Gastrocnemius medialis (tissue), 4 donors: ENCODE data around the gene ADTRP. TPM values are rescaled to one million over a fixed set of nuclear protein-coding genes. Genes with fewer than 3 reads are reported as not detected.

ENCODE experiments used
- ATAC-seq, 2 donors: fragments of 150-250 bp; one replicate each; pipeline ENCODE4 v1.9.1; 2016
- DNase-seq, 2 donors: peaks; one replicate each; pipeline ENCODE4 v3.0.0-alpha.2; 2019
- H3K27ac ChIP-seq, 4 donors: fragments of 200-600 bp; sonication (generic); 1 replicate in 1 of 4; 2 replicates in 3 of 4; pipeline ENCODE4 v1.5.1; 2016 to 2018; ENCODE audit warnings: mild to moderate bottlenecking in 2 of 4, moderate library complexity in 1 of 4
- H3K27me3 ChIP-seq, 3 donors: fragments of 200-600 bp; sonication (generic) in 2 of 3; 1 replicate in 1 of 3; 2 replicates in 2 of 3; pipeline versions ENCODE4 v1.5.1 to v1.6.0; 2016 to 2019; ENCODE audit warnings: mild to moderate bottlenecking in 1 of 3, moderate library complexity in 1 of 3
- H3K36me3 ChIP-seq, 2 donors: fragments of 200-600 bp; sonication (generic) in 1 of 2; one replicate each; pipeline ENCODE4 v1.5.1; 2017 to 2018
- H3K4me1 ChIP-seq, 2 donors: fragments of 200-600 bp; sonication (generic) in 1 of 2; one replicate each; pipeline ENCODE4 v1.5.1; 2016 to 2017; ENCODE audit warnings: mild to moderate bottlenecking in 2 of 2
- H3K4me3 ChIP-seq, 4 donors: fragments of 200-600 bp; sonication (generic) in 3 of 4; 1 replicate in 1 of 4; 2 replicates in 3 of 4; pipeline ENCODE4 v1.5.1; 2016 to 2019; ENCODE audit warnings: mild to moderate bottlenecking in 2 of 4
- H3K9me3 ChIP-seq, 3 donors: fragments of 200-600 bp; sonication (generic) in 2 of 3; 1 replicate in 1 of 3; 2 replicates in 2 of 3; pipeline ENCODE4 v1.5.1; 2016 to 2019
- POLR2A ChIP-seq, 2 donors: fragments of 450-650 bp; IDR thresholded peaks; one replicate each; pipeline ENCODE4 v1.6.1; 2017; ENCODE audit warnings: antibody characterized with exemption in 2 of 2, mild to moderate bottlenecking in 2 of 2, moderate library complexity in 2 of 2
- in situ Hi-C, 4 donors: fragments of 200-750 bp; cut with MboI; loops; one replicate each; pipeline versions ENCODE4 v1.15.0 to v1.8.0; 2017; ENCODE audit warnings: low sequenced_read_pairs in 4 of 4
- intact Hi-C: fragments of 100-400 bp; cut with DNase I; formaldehyde crosslinking; loops from one replicate; pipeline ENCODE4 v1.15.1; 2023; ENCODE audit warnings: low total_unique reads
- total RNA-seq, 4 donors: library from RNA; depleted of rRNA; stranded (reverse); fragments of >200 nt; gene quantifications; one replicate each; pipeline versions ENCODE4 v1.1.0 to v1.2.3, GENCODE V29; 2016
- TF ChIP-seq, protein P1 (sequence below), 5 experiments: fragments of 450-650 bp in 3 of 5; fragments of 200-600 bp in 2 of 5; sonication (generic) in 2 of 5; IDR thresholded peaks in 4 of 5; conservative IDR thresholded peaks in 1 of 5; 1 replicate in 4 of 5; 2 replicates in 1 of 5; pipeline ENCODE4 v1.5.1; 2016 to 2019; ENCODE audit warnings: antibody characterized with exemption in 5 of 5, mild to moderate bottlenecking in 3 of 5, moderate library complexity in 3 of 5

The ADTRP gene
- total RNA-seq, 4 donors from 2014 or later = 0.31 to 0.73 TPM; not detected in 2

DNA sequence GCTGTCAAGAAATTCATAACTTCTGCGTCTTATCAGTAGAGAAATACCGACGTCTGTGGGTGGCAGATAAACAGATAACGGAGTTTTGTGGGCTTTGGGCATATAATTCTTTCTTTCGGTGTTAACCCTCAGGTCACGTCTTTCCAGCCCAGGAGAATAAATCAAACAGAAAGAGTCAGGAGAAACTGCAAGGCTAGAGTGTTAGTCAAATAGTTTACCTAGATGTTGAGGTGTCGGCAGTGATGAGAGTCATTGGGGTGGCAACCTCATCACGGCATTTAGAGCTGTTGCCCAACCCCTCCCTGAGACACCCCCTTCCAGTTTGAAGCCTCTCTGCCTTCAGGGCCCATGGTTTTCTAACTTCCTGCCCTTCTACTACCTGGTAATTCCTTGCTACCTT, 49.5 kb downstream of the ADTRP start:
- intact Hi-C loops (no loop called here), in situ Hi-C loops (no loop called here)
- DNase-seq = no peak
- no peak for ATAC-seq
- no peak overlapping the region for H3K27ac ChIP-seq
- TF ChIP-seq, protein P1, sequence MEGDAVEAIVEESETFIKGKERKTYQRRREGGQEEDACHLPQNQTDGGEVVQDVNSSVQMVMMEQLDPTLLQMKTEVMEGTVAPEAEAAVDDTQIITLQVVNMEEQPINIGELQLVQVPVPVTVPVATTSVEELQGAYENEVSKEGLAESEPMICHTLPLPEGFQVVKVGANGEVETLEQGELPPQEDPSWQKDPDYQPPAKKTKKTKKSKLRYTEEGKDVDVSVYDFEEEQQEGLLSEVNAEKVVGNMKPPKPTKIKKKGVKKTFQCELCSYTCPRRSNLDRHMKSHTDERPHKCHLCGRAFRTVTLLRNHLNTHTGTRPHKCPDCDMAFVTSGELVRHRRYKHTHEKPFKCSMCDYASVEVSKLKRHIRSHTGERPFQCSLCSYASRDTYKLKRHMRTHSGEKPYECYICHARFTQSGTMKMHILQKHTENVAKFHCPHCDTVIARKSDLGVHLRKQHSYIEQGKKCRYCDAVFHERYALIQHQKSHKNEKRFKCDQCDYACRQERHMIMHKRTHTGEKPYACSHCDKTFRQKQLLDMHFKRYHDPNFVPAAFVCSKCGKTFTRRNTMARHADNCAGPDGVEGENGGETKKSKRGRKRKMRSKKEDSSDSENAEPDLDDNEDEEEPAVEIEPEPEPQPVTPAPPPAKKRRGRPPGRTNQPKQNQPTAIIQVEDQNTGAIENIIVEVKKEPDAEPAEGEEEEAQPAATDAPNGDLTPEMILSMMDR (IDR thresholded peaks at IDR 0.05 in 4 of 5, conservative IDR thresholded peaks at IDR 0.05 in 1 of 5) = no peak
- TF ChIP-seq POLR2A (IDR thresholded peaks at IDR 0.05) = no peak
- no peaks in the 10 kb centered on the region for H3K9me3 ChIP-seq
- peaks cover 10 to 11% of the 10 kb centered on the region in 2 donors for H3K4me1 ChIP-seq
- no peak overlapping the region for H3K4me3 ChIP-seq
- H3K27me3 ChIP-seq = no peaks in the 10 kb centered on the region
- no peaks in the 10 kb centered on the region for H3K36me3 ChIP-seq

DNA sequence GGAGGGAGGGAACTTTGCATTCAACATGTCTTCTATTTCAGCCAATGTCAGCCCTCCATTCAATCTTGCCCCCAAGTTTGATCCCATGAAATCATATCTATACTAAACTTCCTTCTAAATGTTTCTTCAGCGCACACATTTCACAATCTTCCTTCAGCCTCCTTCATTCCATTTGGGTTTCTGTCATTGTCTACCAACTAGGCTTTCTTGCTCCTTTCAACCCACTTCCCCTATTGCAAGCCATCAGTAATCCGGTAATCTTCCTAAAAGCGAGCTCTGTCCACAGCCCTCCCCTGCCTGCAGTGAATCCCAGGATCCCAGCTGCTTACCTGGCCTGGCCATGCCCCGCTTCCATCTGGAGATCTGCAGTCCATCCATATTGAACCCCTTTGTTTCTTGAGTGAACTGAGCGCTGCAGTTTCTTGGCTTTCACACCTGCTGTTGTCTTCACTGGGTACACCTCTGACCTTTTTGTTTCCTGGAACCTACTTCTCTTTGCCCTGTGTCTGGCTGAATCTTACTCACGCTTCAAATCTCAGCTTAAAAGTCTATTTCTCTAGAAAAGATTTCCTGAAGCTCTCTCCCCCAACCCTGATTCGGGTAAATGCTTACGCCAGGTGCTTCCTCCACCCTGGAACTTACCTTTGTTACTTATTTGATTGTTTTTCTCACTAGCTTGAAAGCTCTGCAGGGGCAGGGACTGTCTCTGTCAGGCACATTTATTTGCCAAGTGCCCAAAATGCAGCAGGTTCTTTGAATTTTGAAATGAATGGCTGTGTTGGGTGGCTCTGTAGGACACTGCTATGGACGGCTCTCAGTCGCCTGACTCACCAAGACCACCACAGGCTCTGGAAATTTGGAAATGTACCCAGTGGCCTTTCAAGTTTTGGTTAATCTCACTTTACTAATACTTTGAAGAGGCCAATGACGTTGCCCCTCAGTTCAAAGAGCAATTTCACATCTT, 50.3 kb downstream of the ADTRP start:
- ATAC-seq = no peak
- Histone ChIP-seq H3K27me3 (no peaks in the 10 kb centered on the region), H3K4me1 (peaks cover 10 to 11% of the 10 kb centered on the region in 2 donors), H3K9me3 (no peaks in the 10 kb centered on the region), H3K4me3 (no peak overlapping the region), H3K27ac (no peak overlapping the region), H3K36me3 (no peaks in the 10 kb centered on the region)
- DNase-seq = no peak
- intact Hi-C loops = no loop called here
- in situ Hi-C loops = no loop called here
- no peak for TF ChIP-seq POLR2A (IDR thresholded peaks at IDR 0.05)
- TF ChIP-seq, protein P1 (IDR thresholded peaks at IDR 0.05 in 4 of 5, conservative IDR thresholded peaks at IDR 0.05 in 1 of 5) = no peak

DNA sequence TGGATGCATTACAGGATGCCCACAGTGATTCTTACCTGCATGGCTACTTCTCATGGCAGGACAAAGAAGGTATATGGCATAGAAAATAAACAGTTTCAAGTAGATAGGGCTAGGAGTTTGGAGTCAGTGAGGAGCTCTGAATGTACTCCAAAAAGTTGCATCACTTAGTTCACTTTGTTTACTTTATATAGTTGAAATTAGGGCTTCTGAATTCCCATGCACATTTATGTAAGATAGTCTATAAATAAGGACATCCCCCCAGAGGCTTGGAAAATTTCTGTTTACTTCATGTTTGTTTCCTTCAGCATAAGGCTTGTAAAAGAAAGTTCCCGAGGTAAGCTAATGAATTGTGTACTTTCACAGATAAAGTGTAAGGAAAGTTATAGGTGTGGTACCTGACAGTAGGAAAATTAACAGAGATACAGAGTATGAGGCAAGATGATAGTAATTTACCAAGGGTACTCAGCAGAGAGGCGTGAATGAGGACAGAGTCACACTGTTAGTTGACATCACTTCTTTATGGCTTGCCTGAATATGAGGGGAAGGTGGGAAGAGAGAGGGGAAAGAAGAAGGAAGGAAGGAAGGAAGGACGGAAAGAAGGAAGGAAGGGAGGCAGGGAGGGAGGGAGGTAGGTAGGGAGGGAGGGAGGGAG, 51.1 kb downstream of the ADTRP start:
- in situ Hi-C loops = no loop called here
- TF ChIP-seq, protein P1 (IDR thresholded peaks at IDR 0.05 in 4 of 5, conservative IDR thresholded peaks at IDR 0.05 in 1 of 5) = no peak
- no peak for TF ChIP-seq POLR2A (IDR thresholded peaks at IDR 0.05)

DNA sequence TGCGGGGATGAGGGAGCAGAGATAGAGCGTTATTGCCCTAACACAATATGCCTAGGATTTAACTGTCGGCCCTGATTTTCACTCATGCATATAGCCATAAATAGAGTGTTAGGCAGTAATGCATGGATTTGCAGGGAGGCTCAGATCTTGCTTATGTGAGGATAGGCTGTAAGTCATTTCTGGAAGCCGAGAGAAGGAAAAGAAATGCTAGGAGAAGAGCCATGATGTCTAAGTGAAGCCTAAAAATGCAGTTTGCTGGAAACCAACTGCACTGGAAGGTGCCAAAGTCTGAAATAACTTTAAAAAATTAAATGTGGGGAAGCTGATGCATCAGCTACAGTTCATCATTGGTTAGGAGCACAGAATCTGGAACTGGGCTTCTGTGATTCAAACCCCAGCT, 54.3 kb downstream of the ADTRP start:
- Histone ChIP-seq H3K27me3 (no peaks in the 10 kb centered on the region), H3K27ac (no peak overlapping the region), H3K9me3 (no peaks in the 10 kb centered on the region), H3K4me3 (no peak overlapping the region), H3K36me3 (no peaks in the 10 kb centered on the region), H3K4me1 (no peaks in the 10 kb centered on the region)
- no peak for ATAC-seq
- intact Hi-C loops = no loop called here
- in situ Hi-C loops = no loop called here
- TF ChIP-seq, protein P1 (IDR thresholded peaks at IDR 0.05 in 4 of 5, conservative IDR thresholded peaks at IDR 0.05 in 1 of 5) = no peak
- no peak for TF ChIP-seq POLR2A (IDR thresholded peaks at IDR 0.05)
- DNase-seq = no peak

More for the DNA sequence above, 51.1 kb downstream of the ADTRP start:
- Histone ChIP-seq H3K36me3 (no peaks in the 10 kb centered on the region), H3K27me3 (no peaks in the 10 kb centered on the region), H3K4me3 (no peak overlapping the region), H3K27ac (no peak overlapping the region), H3K4me1 (peaks cover 7 to 11% of the 10 kb centered on the region in 2 donors), H3K9me3 (no peaks in the 10 kb centered on the region)
- DNase-seq (no peak), ATAC-seq (no peak)
- intact Hi-C loops = no loop called here
